Glutamatergic neuron (in vitro differentiated cells): ENCODE results near the gene SPOCD1. TPM values are rescaled to one million over a fixed set of nuclear protein-coding genes. Genes with fewer than 3 reads are reported as not detected.

Experiments used
- DNase-seq: peaks from one replicate; pipeline ENCODE4 v3.0.0; 2022
- H3K27ac Mint-ChIP-seq: one replicate; pipeline ENCODE4 v1.8.0; 2020; ENCODE audit warnings: mild to moderate bottlenecking, mixed read lengths, inconsistent platforms; ENCODE audit not compliant: unreplicated experiment
- H3K27me3 Mint-ChIP-seq: one replicate; pipeline ENCODE4 v1.8.0; 2020; ENCODE audit warnings: mild to moderate bottlenecking, moderate library complexity, mixed read lengths, inconsistent platforms; ENCODE audit not compliant: unreplicated experiment
- H3K36me3 Mint-ChIP-seq: one replicate; pipeline ENCODE4 v1.8.0; 2020; ENCODE audit warnings: mild to moderate bottlenecking, mixed read lengths, inconsistent platforms; ENCODE audit not compliant: unreplicated experiment
- H3K4me1 Mint-ChIP-seq: one replicate; pipeline ENCODE4 v1.8.0; 2020; ENCODE audit warnings: mild to moderate bottlenecking, low read depth, mixed read lengths, inconsistent platforms; ENCODE audit not compliant: unreplicated experiment
- H3K4me3 Mint-ChIP-seq: one replicate; pipeline ENCODE4 v1.8.0; 2020; ENCODE audit warnings: mild to moderate bottlenecking, mixed read lengths, inconsistent platforms; ENCODE audit not compliant: unreplicated experiment
- H3K9me3 Mint-ChIP-seq: one replicate; pipeline ENCODE4 v1.8.0; 2020; ENCODE audit warnings: mild to moderate bottlenecking, moderate library complexity, mixed read lengths, inconsistent platforms; ENCODE audit not compliant: unreplicated experiment
- total RNA-seq: library from RNA; stranded (reverse); fragmentation: NEBNext Ultra II Directional; extraction: Animal tissue kit (Norgen Biotek cat#: 25700); gene quantifications from one replicate; pipeline ENCODE4 v1.2.1, GENCODE V29; 2021; ENCODE audit not compliant: unreplicated experiment
- TF ChIP-seq, protein P1 (sequence below): fragments of 200-600 bp; sonication (generic); IDR thresholded peaks from one replicate; pipeline ENCODE4 v1.5.0; 2021; ENCODE audit not compliant: partially characterized antibody, unreplicated experiment

The SPOCD1 gene
- total RNA-seq, 1 donor from 2014 or later, result 0.74 TPM

GRCh38 chr1:31783846-31784245 lies 32.0 kb downstream of the SPOCD1 start:
- Mint-ChIP-seq H3K27me3 (peaks cover 5% of the 10 kb centered on the region), H3K4me3 (no peak overlapping the region), H3K36me3 (no peaks in the 10 kb centered on the region), H3K27ac (no peak overlapping the region), H3K9me3 (peaks cover 2% of the 10 kb centered on the region), H3K4me1 (peaks cover 32% of the 10 kb centered on the region)
- peak; percentile 1 for DNase-seq
- TF ChIP-seq, protein P1, sequence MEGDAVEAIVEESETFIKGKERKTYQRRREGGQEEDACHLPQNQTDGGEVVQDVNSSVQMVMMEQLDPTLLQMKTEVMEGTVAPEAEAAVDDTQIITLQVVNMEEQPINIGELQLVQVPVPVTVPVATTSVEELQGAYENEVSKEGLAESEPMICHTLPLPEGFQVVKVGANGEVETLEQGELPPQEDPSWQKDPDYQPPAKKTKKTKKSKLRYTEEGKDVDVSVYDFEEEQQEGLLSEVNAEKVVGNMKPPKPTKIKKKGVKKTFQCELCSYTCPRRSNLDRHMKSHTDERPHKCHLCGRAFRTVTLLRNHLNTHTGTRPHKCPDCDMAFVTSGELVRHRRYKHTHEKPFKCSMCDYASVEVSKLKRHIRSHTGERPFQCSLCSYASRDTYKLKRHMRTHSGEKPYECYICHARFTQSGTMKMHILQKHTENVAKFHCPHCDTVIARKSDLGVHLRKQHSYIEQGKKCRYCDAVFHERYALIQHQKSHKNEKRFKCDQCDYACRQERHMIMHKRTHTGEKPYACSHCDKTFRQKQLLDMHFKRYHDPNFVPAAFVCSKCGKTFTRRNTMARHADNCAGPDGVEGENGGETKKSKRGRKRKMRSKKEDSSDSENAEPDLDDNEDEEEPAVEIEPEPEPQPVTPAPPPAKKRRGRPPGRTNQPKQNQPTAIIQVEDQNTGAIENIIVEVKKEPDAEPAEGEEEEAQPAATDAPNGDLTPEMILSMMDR, result no peak

DNA sequence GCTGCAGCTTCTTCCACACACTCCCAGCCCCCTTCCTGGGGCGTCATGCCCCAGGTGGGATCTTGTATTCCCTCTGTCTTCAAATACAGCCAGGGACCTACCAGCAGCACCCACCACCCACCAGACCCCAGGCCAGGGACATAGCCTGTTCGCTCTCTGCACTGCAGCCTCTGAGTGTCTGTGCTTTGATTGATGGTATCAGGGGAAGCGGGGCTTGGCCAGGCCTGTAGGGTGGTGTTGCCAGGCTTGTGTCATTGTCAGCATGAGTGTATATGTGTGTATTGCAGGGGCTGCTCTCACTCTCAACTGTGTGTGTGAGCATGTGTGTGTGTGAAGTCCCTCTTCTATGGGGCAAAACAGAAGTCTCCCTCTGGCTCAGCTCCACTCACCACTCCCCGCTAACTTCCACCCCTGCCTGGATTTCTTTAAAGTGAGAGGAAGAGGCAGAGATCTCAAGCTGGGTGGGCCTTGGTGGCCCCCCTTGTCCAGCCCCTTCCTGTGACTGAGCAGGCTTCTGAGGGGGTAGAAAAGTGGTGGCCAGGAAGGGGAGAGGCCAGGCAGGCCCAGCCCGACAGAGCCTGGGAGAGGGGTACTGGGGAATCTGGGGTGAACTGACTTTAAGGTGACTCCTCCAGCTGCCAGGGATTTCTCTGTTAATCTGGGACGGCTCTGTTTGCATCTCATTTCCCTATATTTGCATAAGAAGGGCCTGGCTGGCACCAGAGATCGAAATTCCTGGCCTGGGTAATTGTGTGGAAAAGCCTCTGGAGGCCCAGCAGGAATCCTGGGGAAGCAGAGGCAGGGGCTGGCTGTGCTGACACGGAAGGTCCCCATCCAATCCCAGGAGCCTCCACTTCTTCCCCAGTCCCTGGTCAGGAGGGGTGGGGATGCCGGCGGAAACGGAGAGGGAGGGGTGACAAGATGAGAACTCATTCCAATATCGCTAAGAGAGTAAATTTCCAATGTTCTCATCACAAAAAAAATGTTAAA lies 33.1 kb downstream of the SPOCD1 start:
- TF ChIP-seq, protein P1, result no peak
- H3K27ac Mint-ChIP-seq, result no peak overlapping the region
- peaks cover 5% of the 10 kb centered on the region for H3K27me3 Mint-ChIP-seq
- peaks cover 32% of the 10 kb centered on the region for H3K4me1 Mint-ChIP-seq
- DNase-seq, result peak; percentile 8
- H3K4me3 Mint-ChIP-seq, result peak overlapping the region; percentile 20
- peaks cover 2% of the 10 kb centered on the region for H3K9me3 Mint-ChIP-seq
- H3K36me3 Mint-ChIP-seq, result no peaks in the 10 kb centered on the region

GRCh38 chr1:31781756-31782371 lies 34.0 kb downstream of the SPOCD1 start:
- H3K27ac Mint-ChIP-seq, result no peak overlapping the region
- H3K4me1 Mint-ChIP-seq, result peaks cover 32% of the 10 kb centered on the region
- TF ChIP-seq, protein P1, result no peak
- H3K36me3 Mint-ChIP-seq, result no peaks in the 10 kb centered on the region
- peaks cover 2% of the 10 kb centered on the region for H3K9me3 Mint-ChIP-seq
- H3K4me3 Mint-ChIP-seq, result peak overlapping the region; percentile 20
- no peak for DNase-seq
- peaks cover 5% of the 10 kb centered on the region for H3K27me3 Mint-ChIP-seq

DNA sequence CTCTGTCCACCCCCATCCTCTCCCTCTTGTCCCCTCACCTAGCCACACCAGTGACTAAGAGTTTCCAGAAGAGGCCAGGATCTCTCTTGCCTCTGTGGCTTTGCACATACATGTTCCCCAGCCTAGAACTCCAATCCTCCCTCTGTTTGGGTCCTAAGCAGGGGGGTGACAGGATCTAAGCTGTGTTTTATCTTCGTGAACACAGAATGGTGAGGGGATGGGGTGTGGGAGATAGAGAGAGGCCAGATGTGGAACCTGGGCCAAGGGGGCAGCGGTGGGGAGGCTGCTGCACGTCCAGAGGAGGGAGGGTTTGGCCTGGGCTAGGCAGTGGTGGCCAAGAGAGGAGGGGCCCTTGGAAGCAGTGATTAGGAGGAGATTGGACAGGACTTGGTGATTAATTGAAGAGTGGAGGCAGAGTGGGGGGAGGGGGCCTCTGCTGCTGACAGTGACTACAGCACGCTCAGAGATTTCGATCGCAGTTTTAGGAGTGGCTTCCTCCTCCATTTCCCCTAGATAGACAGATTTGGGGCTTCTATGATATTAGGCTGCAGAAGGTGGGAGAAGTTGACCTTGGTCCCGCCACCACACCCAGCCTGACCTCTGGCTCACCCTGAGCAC lies 34.6 kb downstream of the SPOCD1 start:
- H3K4me1 Mint-ChIP-seq, result peaks cover 37% of the 10 kb centered on the region
- H3K27me3 Mint-ChIP-seq, result peaks cover 5% of the 10 kb centered on the region
- H3K9me3 Mint-ChIP-seq, result peaks cover 2% of the 10 kb centered on the region
- no peak overlapping the region for H3K27ac Mint-ChIP-seq
- no peaks in the 10 kb centered on the region for H3K36me3 Mint-ChIP-seq
- H3K4me3 Mint-ChIP-seq, result no peak overlapping the region
- DNase-seq, result no peak
- TF ChIP-seq, protein P1, result no peak
